GM12865 (cell line): ENCODE results near the gene RIN3.

Experiments
- DNase-seq: peaks from one replicate; pipeline ENCODE4 v3.0.0; 2010; ENCODE audit warnings: low read depth
- H3K4me3 ChIP-seq: 2 replicates; pipeline ENCODE4 v1.5.1; 2011; ENCODE audit warnings: mild to moderate bottlenecking, low read depth, low read length, control low read depth
- CTCF ChIP-seq: IDR thresholded peaks from 2 replicates; pipeline ENCODE4 v1.5.1; 2011; ENCODE audit warnings: low read length, control low read depth, low read depth, inconsistent platforms; ENCODE audit not compliant: insufficient read depth; ENCODE audit errors: missing control alignments

RIN3 gene

GRCh38 chr14:92607702-92608429, 94.3 kb downstream of the RIN3 start:
- H3K4me3 ChIP-seq: no peak overlapping the region
- TF ChIP-seq CTCF: no peak
- DNase-seq: no peak

- no peak overlapping the region for H3K4me3 ChIP-seq
- DNase-seq: no peak
- no peak for TF ChIP-seq CTCF
Measured at GRCh38 chr14:92609955-92610354, 96.4 kb downstream of the RIN3 start.

GRCh38 chr14:92610849-92611271, 97.3 kb downstream of the RIN3 start:
- no peak for TF ChIP-seq CTCF
- H3K4me3 ChIP-seq: no peak overlapping the region
- no peak for DNase-seq

GRCh38 chr14:92613008-92613658, 99.6 kb downstream of the RIN3 start:
- peak; percentile 51 for DNase-seq
- TF ChIP-seq CTCF: peak; percentile 86

GRCh38 chr14:92613681-92614260, 100.2 kb downstream of the RIN3 start:
- no peak for TF ChIP-seq CTCF

More at GRCh38 chr14:92613008-92613658, 99.6 kb downstream of the RIN3 start:
- H3K4me3 ChIP-seq: no peak overlapping the region

GRCh38 chr14:92615451-92615850, 101.9 kb downstream of the RIN3 start:
- H3K4me3 ChIP-seq: no peak overlapping the region
- peak; percentile 82 for DNase-seq
- no peak for TF ChIP-seq CTCF

More at GRCh38 chr14:92613681-92614260, 100.2 kb downstream of the RIN3 start:
- DNase-seq: no peak
- H3K4me3 ChIP-seq: no peak overlapping the region
